Trophoblast cell (in vitro differentiated cells and primary cell): ENCODE results near the gene TNS3.
"Not testable (repeated sequence)": the region's sequence is repeated elsewhere in the genome, so short reads cannot be mapped to it uniquely, and the experiment has no call there.

ENCODE experiments used
- DNase-seq, 2 donors: peaks; one replicate each; pipeline ENCODE4 v3.0.0-alpha.2; 2016
- H2AFZ ChIP-seq: 2 replicates; pipeline ENCODE4 v1.6.1; 2013; ENCODE audit warnings: low read length, moderate library complexity, mild to moderate bottlenecking; ENCODE audit not compliant: insufficient read depth, poor library complexity
- H2AK5ac ChIP-seq: 2 replicates; pipeline ENCODE4 v1.6.1; 2013; ENCODE audit warnings: mild to moderate bottlenecking, low read length
- H2BK120ac ChIP-seq: 2 replicates; pipeline ENCODE4 v1.6.1; 2013; ENCODE audit warnings: low read length, mild to moderate bottlenecking, moderate library complexity; ENCODE audit not compliant: insufficient read depth, poor library complexity
- H2BK12ac ChIP-seq: 2 replicates; pipeline ENCODE4 v1.6.1; 2013; ENCODE audit warnings: mild to moderate bottlenecking, low read length, moderate library complexity
- H2BK5ac ChIP-seq: 2 replicates; pipeline ENCODE4 v1.6.1; 2013; ENCODE audit warnings: low read length, low read depth, moderate library complexity, mild to moderate bottlenecking; ENCODE audit not compliant: poor library complexity
- H3K14ac ChIP-seq: 2 replicates; pipeline ENCODE4 v1.6.1; 2013; ENCODE audit warnings: mild to moderate bottlenecking, low read length
- H3K18ac ChIP-seq: 2 replicates; pipeline ENCODE4 v1.6.1; 2013; ENCODE audit warnings: mild to moderate bottlenecking, low read length
- H3K23ac ChIP-seq: 2 replicates; pipeline ENCODE4 v1.6.1; 2013; ENCODE audit warnings: low read length
- H3K27ac ChIP-seq: 2 replicates; pipeline ENCODE4 v1.5.1; 2013; ENCODE audit warnings: low read depth, mild to moderate bottlenecking, inconsistent platforms, low read length, moderate library complexity
- H3K27me3 ChIP-seq: 2 replicates; pipeline ENCODE4 v1.6.1; 2013; ENCODE audit warnings: inconsistent platforms, mild to moderate bottlenecking, low read length, moderate library complexity; ENCODE audit not compliant: insufficient read depth
- H3K36me3 ChIP-seq, 2 experiments: 1 replicate in 1 of 2; 2 replicates in 1 of 2; pipeline ENCODE4 v1.6.1; 2013; ENCODE audit warnings: low read length in 2 of 2, mild to moderate bottlenecking in 2 of 2, moderate library complexity in 1 of 2; ENCODE audit not compliant: insufficient read depth in 2 of 2, control insufficient read depth in 1 of 2
- H3K4ac ChIP-seq: 2 replicates; pipeline ENCODE4 v1.6.1; 2013; ENCODE audit warnings: low read depth, mild to moderate bottlenecking, low read length, moderate library complexity
- H3K4me1 ChIP-seq, 2 experiments: 1 replicate in 1 of 2; 2 replicates in 1 of 2; pipeline ENCODE4 v1.6.1; 2013; ENCODE audit warnings: low read length in 2 of 2, mild to moderate bottlenecking in 2 of 2, moderate library complexity in 1 of 2; ENCODE audit not compliant: insufficient read depth in 2 of 2, control insufficient read depth in 1 of 2
- H3K4me2 ChIP-seq: 2 replicates; pipeline ENCODE4 v1.6.1; 2013; ENCODE audit warnings: inconsistent platforms, mild to moderate bottlenecking, low read length, moderate library complexity
- H3K4me3 ChIP-seq: 2 replicates; pipeline ENCODE4 v1.5.1; 2013; ENCODE audit warnings: mild to moderate bottlenecking, low read depth, low read length, inconsistent platforms
- H3K79me1 ChIP-seq: one replicate; pipeline ENCODE4 v1.6.1; 2013; ENCODE audit warnings: low read length
- H3K79me2 ChIP-seq: 2 replicates; pipeline ENCODE4 v1.6.1; 2013; ENCODE audit warnings: low read length, mild to moderate bottlenecking; ENCODE audit not compliant: control insufficient read depth, insufficient read depth, poor library complexity
- H3K9ac ChIP-seq: 2 replicates; pipeline ENCODE4 v1.6.1; 2013; ENCODE audit warnings: mild to moderate bottlenecking, low read length
- H3K9me3 ChIP-seq: 2 replicates; pipeline ENCODE4 v1.6.1; 2013; ENCODE audit warnings: low read depth, mild to moderate bottlenecking, control low read depth, inconsistent platforms, low read length; ENCODE audit not compliant: insufficient read depth
- H4K12ac ChIP-seq: 2 replicates; pipeline ENCODE4 v1.6.1; 2013; ENCODE audit warnings: low read depth, mild to moderate bottlenecking, low read length, moderate library complexity
- H4K8ac ChIP-seq: 2 replicates; pipeline ENCODE4 v1.6.1; 2013; ENCODE audit warnings: low read depth, mild to moderate bottlenecking, low read length, moderate library complexity
- H4K91ac ChIP-seq: one replicate; pipeline ENCODE4 v1.6.1; 2013; ENCODE audit warnings: low read depth, mild to moderate bottlenecking, low read length, moderate library complexity
- WGBS: extraction: QIAGEN DNeasy Blood & Tissue Kit; methylation state at CpG from one replicate; pipeline ENCODE4 v1.1.7; 2013; ENCODE audit warnings: missing lambda C conversion rate; ENCODE audit not compliant: insufficient read length, insufficient coverage; ENCODE audit errors: extremely low coverage; 5-methylcytosine and 5-hydroxymethylcytosine counted together

TNS3 gene

GRCh38 chr7:47586925-47587324 lies 5.0 kb upstream of the TNS3 start:
- Histone ChIP-seq H3K79me2 (peaks cover 6% of the 10 kb centered on the region), H2AFZ (no peak overlapping the region), H4K91ac (no peak overlapping the region), H3K9me3 (peaks cover 1% of the 10 kb centered on the region), H3K27me3 (no peaks in the 10 kb centered on the region), H4K8ac (no peak overlapping the region), H2BK12ac (peak overlapping the region; percentile 55), H3K36me3 (no peaks in the 10 kb centered on the region), H3K4me2 (no peak overlapping the region), H3K18ac (no peak overlapping the region), H2BK120ac (no peak overlapping the region), H3K79me1 (peaks cover 39% of the 10 kb centered on the region), H3K27ac (no peak overlapping the region), H4K12ac (no peak overlapping the region), H3K4me1 (peaks cover 26 to 35% of the 10 kb centered on the region in 2 experiments), H2BK5ac (no peak overlapping the region), H2AK5ac (peak overlapping the region; percentile 17), H3K4me3 (no peak overlapping the region), H3K4ac (no peak overlapping the region), H3K14ac (peak overlapping the region; percentile 2), H3K23ac (no peak overlapping the region), H3K9ac (peak overlapping the region; percentile 9)
- no CpG with 5 or more reads among the region's 3 CpGs for WGBS
- DNase-seq, result no peak

GRCh38 chr7:47586161-47586670 lies 4.3 kb upstream of the TNS3 start:
- H3K27ac ChIP-seq, H2BK12ac ChIP-seq, H3K18ac ChIP-seq, H3K23ac ChIP-seq, H2BK5ac ChIP-seq, H3K4me3 ChIP-seq, H3K9ac ChIP-seq, H2AK5ac ChIP-seq, H4K91ac ChIP-seq, H3K27me3 ChIP-seq, H2BK120ac ChIP-seq, H4K8ac ChIP-seq, H3K36me3 ChIP-seq, H3K9me3 ChIP-seq, DNase-seq, H3K4ac ChIP-seq, H3K14ac ChIP-seq, H2AFZ ChIP-seq, H4K12ac ChIP-seq, H3K4me2 ChIP-seq: not testable (repeated sequence)
- peaks cover 43% of the 10 kb centered on the region for H3K79me1 ChIP-seq
- peaks cover 13% of the 10 kb centered on the region for H3K79me2 ChIP-seq
- H3K4me1 ChIP-seq, result peaks cover 23 to 31% of the 10 kb centered on the region in 2 experiments
- no CpG with 5 or more reads among the region's 7 CpGs for WGBS

DNA sequence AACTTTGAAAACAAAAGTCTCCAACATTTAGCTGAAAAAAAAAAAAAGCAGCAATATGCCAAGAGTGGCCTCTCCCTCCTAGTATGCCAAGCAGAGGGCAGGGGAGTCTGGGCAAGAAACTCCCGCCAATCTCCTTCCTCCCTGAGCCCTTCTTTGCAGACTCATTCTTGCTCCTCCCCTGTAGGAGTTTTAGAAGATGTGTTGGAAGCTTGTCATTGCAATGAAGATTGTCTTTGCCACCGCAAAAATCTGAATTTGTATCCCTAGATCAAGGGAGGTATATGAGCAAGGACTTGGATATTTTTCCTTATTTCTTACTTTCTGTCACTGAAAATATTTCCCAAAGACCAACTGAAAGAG lies 2.6 kb upstream of the TNS3 start:
- no CpG with 5 or more reads among the region's 2 CpGs for WGBS
- no peak overlapping the region for H3K9ac ChIP-seq
- no peaks in the 10 kb centered on the region for H3K9me3 ChIP-seq
- peaks cover 18% of the 10 kb centered on the region for H3K79me2 ChIP-seq
- H3K4ac ChIP-seq, result no peak overlapping the region
- DNase-seq, result no peak
- H2AFZ ChIP-seq, result no peak overlapping the region
- no peak overlapping the region for H3K14ac ChIP-seq
- no peaks in the 10 kb centered on the region for H3K27me3 ChIP-seq
- no peak overlapping the region for H4K12ac ChIP-seq
- peaks cover 26 to 29% of the 10 kb centered on the region in 2 experiments for H3K4me1 ChIP-seq
- no peak overlapping the region for H3K23ac ChIP-seq
- H3K36me3 ChIP-seq, result no peaks in the 10 kb centered on the region
- H3K27ac ChIP-seq, result no peak overlapping the region
- H4K8ac ChIP-seq, result no peak overlapping the region
- no peak overlapping the region for H3K4me2 ChIP-seq
- H3K18ac ChIP-seq, result no peak overlapping the region
- H2AK5ac ChIP-seq, result no peak overlapping the region
- H4K91ac ChIP-seq, result no peak overlapping the region
- no peak overlapping the region for H2BK5ac ChIP-seq
- H2BK120ac ChIP-seq, result no peak overlapping the region
- H3K4me3 ChIP-seq, result no peak overlapping the region
- no peak overlapping the region for H2BK12ac ChIP-seq
- H3K79me1 ChIP-seq, result peaks cover 45% of the 10 kb centered on the region

DNA sequence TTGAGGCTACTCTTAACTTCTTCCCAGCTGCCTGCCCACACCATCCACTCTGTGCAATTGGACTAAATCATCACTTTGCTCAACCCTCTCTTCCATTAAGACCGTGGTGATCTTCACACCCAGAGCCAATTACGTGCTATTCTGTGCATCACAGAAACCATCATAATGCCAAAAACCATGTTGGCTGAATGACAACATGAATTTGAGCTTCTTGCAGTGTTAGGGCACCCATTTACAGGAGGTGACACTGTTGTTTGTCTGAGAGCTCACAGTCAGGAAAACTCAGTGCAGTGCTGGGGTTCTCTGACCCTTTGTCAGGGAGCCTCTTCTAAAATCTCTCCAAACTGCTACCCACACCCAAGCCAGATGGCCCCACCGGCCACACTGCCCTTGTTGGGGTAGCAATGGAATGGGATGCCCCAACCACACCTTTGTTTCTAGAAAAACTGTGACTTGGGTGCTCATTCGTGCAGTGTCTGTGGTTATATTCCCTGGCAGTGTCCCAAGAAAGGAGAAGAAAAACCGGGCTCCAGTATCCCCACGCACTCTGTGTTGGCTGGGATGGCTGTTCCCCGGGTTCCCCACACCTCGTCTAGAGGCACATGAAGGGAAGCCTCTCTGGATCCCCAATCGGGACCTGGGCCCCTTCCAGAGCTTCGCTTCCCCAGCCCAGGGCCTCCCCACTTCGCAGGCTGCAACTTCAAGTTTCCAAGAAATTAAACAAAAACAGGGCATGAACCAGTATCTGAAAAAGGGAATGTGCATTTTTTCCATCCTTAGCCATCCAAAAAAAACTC lies 2.0 kb upstream of the TNS3 start:
- peak overlapping the region; percentile 34 for H2BK12ac ChIP-seq

More for the DNA sequence above, 2.0 kb upstream of the TNS3 start:
- Histone ChIP-seq H3K4ac (no peak overlapping the region), H3K36me3 (peaks cover 0 to 3% of the 10 kb centered on the region in 2 experiments), H3K18ac (no peak overlapping the region), H4K12ac (no peak overlapping the region), H2BK5ac (peak overlapping the region; percentile 7), H3K9me3 (no peaks in the 10 kb centered on the region), H4K8ac (no peak overlapping the region), H3K27me3 (no peaks in the 10 kb centered on the region), H3K23ac (no peak overlapping the region), H3K4me1 (peaks cover 31 to 34% of the 10 kb centered on the region in 2 experiments), H2AFZ (no peak overlapping the region), H4K91ac (peak overlapping the region; percentile 97), H2BK120ac (no peak overlapping the region), H3K4me3 (no peak overlapping the region), H3K79me1 (peaks cover 50% of the 10 kb centered on the region), H3K9ac (no peak overlapping the region), H2AK5ac (peak overlapping the region; percentile 40), H3K79me2 (peaks cover 23% of the 10 kb centered on the region), H3K14ac (no peak overlapping the region), H3K4me2 (no peak overlapping the region), H3K27ac (no peak overlapping the region)
- DNase-seq, result no peak
- no CpG with 5 or more reads among the region's 11 CpGs for WGBS
